Measurements from ENCODE around the gene FAM151B. TPM values are rescaled to one million over a fixed set of nuclear protein-coding genes. Genes with fewer than 3 reads are reported as not detected.

FAM151B gene
- total and polyA plus RNA-seq, 2 of the 13 experiments (the other 11 are each of a cell fraction or from before 2014, with no cell fraction given): 0.61 to 1.0 TPM

GRCh38 chr5:80474929-80475328 lies 13.0 kb upstream of the FAM151B start:
- Histone ChIP-seq H2AFZ (ENCODE audit: low read length) (no peak overlapping the region), H3K4me1 (ENCODE audit: insufficient read depth, low read length) (peaks cover 14% of the 10 kb centered on the region), H3K79me2 (ENCODE audit: insufficient read depth, low read length) (no peaks in the 10 kb centered on the region), H4K20me1 (ENCODE audit: insufficient read depth, low read length) (no peaks in the 10 kb centered on the region), H3K4me3 (replicated peaks in 1 of 3; ENCODE audit: insufficient read depth in 1 of 3, low read depth in 2 of 3, low read length in 3 of 3) (no peak overlapping the region), H3K9ac (ENCODE audit: insufficient read depth, low read depth, low read length) (no peak overlapping the region), H3K27me3 (ENCODE audit: control insufficient read depth in 1 of 2, insufficient read depth in 2 of 2, low read length in 2 of 2) (no peaks in the 10 kb centered on the region; a peak in 1 of 5 replicates), H3K27ac (ENCODE audit: extremely low read length, insufficient read depth, low read length) (peak overlapping the region; percentile 45), H3K4me2 (ENCODE audit: low read depth, low read length) (peak overlapping the region; percentile 15; the same call in 1 of the 2 replicates), H3K36me3 (replicated peaks in 1 of 2; ENCODE audit: control insufficient read depth in 1 of 2, insufficient read depth in 2 of 2, low read length in 2 of 2) (peaks cover 1 to 19% of the 10 kb centered on the region in 2 experiments; a peak in 4 of 5 replicates), H3K9me3 (ENCODE audit: low read length) (peaks cover 4% of the 10 kb centered on the region; the same call in 1 of the 2 replicates)
- peak; percentile 63 for DNase-seq (ENCODE audit: low spot score)
- CTCF ChIA-PET (ENCODE audit: low intra/inter-chr PET ratio, low total read pairs): no interaction called here
- POLR2A ChIA-PET: no interaction called here
- FAIRE-seq: no peak
- in situ Hi-C loops (cut with HindIII; ENCODE audit: extremely low pct_ligation_motif_present, low pct_unique_long_range_greater_than_20kb): no loop called here
- peak; percentile 90 for ATAC-seq
- WGBS (ENCODE audit: low lambda C conversion rate): 67% methylated on average over 2 of the region's 2 CpGs
- BruUV-seq (replicated peaks): no TSS peak
- intact Hi-C loops (cut with micrococcal nuclease; ENCODE audit: unreplicated experiment): loop anchor here (5.0 kb wide), 1 partner anchor 68 kb away; the partner anchor contains the start of gene ZFYVE16
- TF ChIP-seq SOX6 (IDR thresholded peaks at IDR 0.05) (no peak), SOX6 (CRISPR knock-in tag; IDR thresholded peaks at IDR 0.05) (peak; percentile 52; the same call in 1 of the 2 replicates), ZNF12 (CRISPR knock-in tag; IDR thresholded peaks at IDR 0.05) (peak; percentile 22; the same call in 1 of the 2 replicates), PAXIP1 (CRISPR knock-in tag; conservative IDR thresholded peaks at IDR 0.05) (peak; percentile 69), SOX5 (CRISPR knock-in tag; IDR thresholded peaks at IDR 0.05; ENCODE audit: borderline replicate concordance) (peak; percentile 43; the same call in 1 of the 2 replicates), ZNF317 (CRISPR knock-in tag; IDR thresholded peaks at IDR 0.05) (no peak), BCL6 (CRISPR knock-in tag; IDR thresholded peaks at IDR 0.05) (peak; percentile 40; the same call in 1 of the 2 replicates), FOXP4 (CRISPR knock-in tag; IDR thresholded peaks at IDR 0.05) (peak; percentile 68), EHMT2 (IDR thresholded peaks at IDR 0.05; ENCODE audit: borderline replicate concordance, low read depth, low read length) (peak; percentile 78; the same call in 1 of the 2 replicates), SRSF1 (optimal IDR thresholded peaks at IDR 0.05; ENCODE audit: low read depth, low read length) (no peak), ZNF644 (CRISPR knock-in tag; IDR thresholded peaks at IDR 0.05; ENCODE audit: low read depth) (peak; percentile 94), NR2F6 (IDR thresholded peaks at IDR 0.05) (no peak; the same call in 1 of the 2 replicates), NR2F6 (CRISPR knock-in tag; IDR thresholded peaks at IDR 0.05) (peak; percentile 13; the same call in 1 of the 2 replicates), ZKSCAN8 (CRISPR knock-in tag; IDR thresholded peaks at IDR 0.05; ENCODE audit: borderline replicate concordance) (0 out of 2 replicates have a peak, but pooled peaks have one; percentile 53), HOXA3 (CRISPR knock-in tag; IDR thresholded peaks at IDR 0.05) (peak; percentile 19; the same call in 1 of the 2 replicates), SAP130 (CRISPR knock-in tag; IDR thresholded peaks at IDR 0.05; ENCODE audit: low read depth) (peak; percentile 40; the same call in 1 of the 2 replicates), HHEX (CRISPR knock-in tag; IDR thresholded peaks at IDR 0.05) (0 out of 2 replicates have a peak, but pooled peaks have one; percentile 19), ZNF431 (CRISPR knock-in tag; IDR thresholded peaks at IDR 0.05; ENCODE audit: borderline replicate concordance, low read depth) (no peak), RCOR2 (CRISPR knock-in tag; IDR thresholded peaks at IDR 0.05) (peak; percentile 34; the same call in 1 of the 2 replicates), SOX13 (IDR thresholded peaks at IDR 0.05) (no peak), SOX13 (CRISPR knock-in tag; conservative IDR thresholded peaks at IDR 0.05 in 1 of 2, IDR thresholded peaks at IDR 0.05 in 1 of 2) (peak in 1 of 2 experiments; percentile 59; a peak in 2 of 4 replicates), KLF6 (CRISPR knock-in tag; IDR thresholded peaks at IDR 0.05) (no peak), IKZF4 (CRISPR knock-in tag; IDR thresholded peaks at IDR 0.05; ENCODE audit: borderline replicate concordance, low read depth, not compliant biosample characterization) (no peak)

All from HepG2 (cell line).